GM18507 (cell line): ENCODE measurements around the gene CTXN1.
"Not testable (repeated sequence)": the region's sequence is repeated elsewhere in the genome, so short reads cannot be mapped to it uniquely, and the experiment has no call there.

Source experiments
- DNase-seq: peaks from one replicate; pipeline ENCODE4 v3.0.0; 2011; ENCODE audit warnings: low read depth; ENCODE audit not compliant: insufficient read length; ENCODE audit errors: extremely low spot score
- FAIRE-seq: peaks from 2 replicates; lab custom pipeline; 2011; peaks lifted over from hg19 to GRCh38; lab: Jason Lieb, UNC

Gene CTXN1

GRCh38 chr19:7904074-7905020 lies 21.6 kb downstream of the CTXN1 start:
- FAIRE-seq: no peak
- peak; percentile 47 for DNase-seq

DNA sequence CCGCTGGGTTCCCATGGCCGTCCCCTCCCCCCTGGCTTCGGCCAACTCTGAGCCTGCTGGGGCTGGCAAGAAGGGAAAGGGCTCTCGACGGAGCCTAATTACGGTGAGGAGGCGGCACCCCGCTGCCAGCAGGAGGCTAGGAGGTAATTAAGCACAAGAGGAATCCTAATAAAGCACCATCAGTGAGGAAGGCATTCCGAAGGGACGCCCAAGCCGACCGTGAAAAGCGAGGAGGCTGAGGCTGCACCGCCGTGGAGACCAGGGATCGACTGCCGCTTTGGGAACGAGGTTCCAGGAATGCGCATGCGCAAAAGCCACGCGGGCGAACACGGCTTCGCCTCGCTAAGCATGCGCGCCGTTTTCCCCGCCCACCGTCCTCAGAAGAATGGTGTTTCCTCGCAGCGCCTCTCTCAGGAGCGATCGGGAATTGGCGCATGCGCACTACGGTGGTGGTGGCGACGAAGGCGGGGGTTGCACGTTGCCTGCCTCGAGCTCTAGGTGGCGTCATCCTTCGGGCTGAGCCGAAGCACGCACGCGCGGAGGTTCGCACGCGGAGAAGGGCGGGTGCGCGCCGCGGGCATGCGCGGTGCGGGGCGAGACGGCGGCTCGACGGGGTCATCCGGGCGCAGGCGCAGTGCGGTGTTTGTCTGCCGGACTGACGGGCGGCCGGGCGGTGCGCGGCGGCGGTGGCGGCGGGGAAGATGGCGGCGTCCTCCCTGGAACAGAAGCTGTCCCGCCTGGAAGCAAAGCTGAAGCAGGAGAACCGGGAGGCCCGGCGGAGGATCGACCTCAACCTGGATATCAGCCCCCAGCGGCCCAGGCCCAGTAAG lies 22.5 kb downstream of the CTXN1 start, which contains the start of gene MAP2K7:
TSS of gene MAP2K7 (plus strand) at position 634 of the 830 bp plus-strand sequence. CDS start at position 702, 68 bp downstream.
- peak; percentile 100 for FAIRE-seq

DNA sequence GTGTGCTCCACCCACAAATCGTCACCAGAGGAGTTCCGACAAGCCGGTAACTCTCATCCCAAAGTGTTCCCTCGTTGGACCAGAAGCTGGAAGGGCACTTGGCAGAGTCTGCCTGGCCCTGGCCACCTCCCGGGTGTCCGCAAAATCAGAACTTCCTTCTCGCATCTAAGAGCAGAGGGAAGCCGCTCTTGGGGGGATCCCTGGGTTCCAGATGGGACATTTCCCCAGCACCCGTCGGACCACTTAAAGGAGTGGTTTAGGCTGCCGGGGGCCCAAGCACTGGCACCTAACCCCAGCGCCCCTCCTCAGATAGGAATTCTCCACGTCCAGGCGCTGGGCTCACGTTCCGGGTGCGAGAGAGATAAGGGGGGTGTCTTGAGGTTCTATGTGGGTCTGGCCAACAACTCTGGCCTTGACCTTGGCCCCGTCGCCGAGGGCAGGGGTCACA lies 23.1 kb downstream of the CTXN1 start:
- FAIRE-seq: no peak
- no peak for DNase-seq

More for the DNA sequence above, 22.5 kb downstream of the CTXN1 start, which contains the start of gene MAP2K7:
- DNase-seq: peak; percentile 99

DNA sequence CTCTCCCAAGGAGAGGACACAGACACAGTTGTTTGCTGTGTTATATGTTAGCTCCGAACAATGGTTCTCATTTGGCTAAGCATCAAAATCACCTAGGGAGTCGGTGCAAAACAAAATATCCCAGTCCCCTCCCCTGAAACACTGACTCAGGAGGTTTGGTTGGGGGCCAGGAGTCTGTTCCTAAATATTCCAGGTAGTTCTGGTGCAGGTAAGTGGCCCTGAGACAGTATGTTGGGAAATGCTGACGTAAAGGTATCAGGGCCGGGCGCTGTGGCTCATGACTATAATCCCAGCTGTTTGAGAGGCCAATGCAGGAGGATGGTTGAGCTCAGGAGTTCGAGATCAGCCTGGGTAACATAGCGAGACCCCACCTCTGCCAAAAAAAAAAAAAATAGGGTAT lies 24.6 kb downstream of the CTXN1 start:
- no peak for DNase-seq
- no peak for FAIRE-seq

DNA sequence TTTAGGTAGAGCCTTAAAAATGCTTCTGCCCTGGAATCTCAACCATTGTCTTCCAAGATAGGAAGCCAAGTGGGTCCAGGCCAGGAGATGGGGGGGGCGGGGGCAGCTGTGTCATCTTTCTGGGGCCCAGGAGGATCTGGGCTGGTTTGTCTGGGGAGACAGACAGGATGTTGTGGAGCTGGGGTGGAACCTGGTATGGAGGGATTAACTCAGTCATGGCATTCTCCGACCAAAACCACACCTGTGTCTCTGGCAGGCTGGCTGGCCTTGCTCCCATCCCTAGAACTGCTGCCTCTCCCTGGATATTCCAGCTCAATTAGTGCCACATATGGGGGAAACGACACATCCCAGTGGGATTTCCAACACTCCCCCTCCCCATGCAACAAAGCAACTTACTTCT lies 25.0 kb downstream of the CTXN1 start:
- FAIRE-seq (no peak), DNase-seq (no peak)

DNA sequence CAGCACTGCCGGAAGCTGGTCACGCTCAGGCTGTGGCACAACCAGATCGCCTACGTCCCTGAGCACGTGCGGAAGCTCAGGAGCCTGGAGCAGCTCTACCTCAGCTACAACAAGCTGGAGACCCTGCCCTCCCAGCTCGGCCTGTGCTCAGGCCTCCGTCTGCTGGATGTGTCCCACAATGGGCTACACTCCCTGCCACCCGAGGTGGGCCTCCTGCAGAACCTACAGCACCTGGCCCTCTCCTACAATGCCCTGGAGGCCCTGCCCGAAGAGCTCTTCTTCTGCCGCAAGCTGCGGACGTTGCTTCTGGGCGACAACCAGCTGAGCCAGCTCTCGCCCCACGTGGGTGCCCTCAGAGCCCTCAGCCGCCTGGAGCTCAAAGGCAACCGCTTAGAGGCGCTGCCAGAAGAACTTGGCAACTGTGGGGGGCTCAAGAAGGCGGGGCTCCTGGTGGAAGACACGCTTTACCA lies 25.5 kb downstream of the CTXN1 start:
- FAIRE-seq: no peak
- no peak for DNase-seq

GRCh38 chr19:7899751-7900378 lies 26.1 kb downstream of the CTXN1 start:
- FAIRE-seq: no peak
- no peak for DNase-seq

- DNase-seq: no peak
- no peak for FAIRE-seq
These were observed 27.0 kb downstream of the CTXN1 start for GRCh38 chr19:7898967-7899366.

- FAIRE-seq (no peak), DNase-seq (no peak)
These were observed 28.6 kb downstream of the CTXN1 start for GRCh38 chr19:7897292-7897691.

DNA sequence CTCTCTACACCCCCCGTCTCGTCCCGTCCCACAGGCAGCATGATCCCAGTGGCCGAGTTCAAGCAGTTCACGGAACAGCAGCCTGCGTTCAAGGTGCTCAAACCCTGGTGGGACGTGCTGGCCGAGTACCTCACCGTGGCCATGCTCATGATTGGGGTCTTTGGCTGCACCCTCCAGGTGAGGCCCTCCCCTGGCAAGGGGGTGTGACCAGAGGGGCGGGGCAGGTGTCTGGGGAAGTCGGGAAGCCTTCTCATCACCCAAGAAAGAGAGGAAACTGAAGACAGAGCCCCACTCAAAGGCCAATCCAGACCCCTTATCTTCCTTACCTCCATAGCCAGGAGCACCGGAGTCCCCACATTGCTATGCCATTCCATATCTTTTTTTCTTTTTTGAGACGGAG lies 30.4 kb downstream of the CTXN1 start:
- no peak for FAIRE-seq
- DNase-seq: no peak

DNA sequence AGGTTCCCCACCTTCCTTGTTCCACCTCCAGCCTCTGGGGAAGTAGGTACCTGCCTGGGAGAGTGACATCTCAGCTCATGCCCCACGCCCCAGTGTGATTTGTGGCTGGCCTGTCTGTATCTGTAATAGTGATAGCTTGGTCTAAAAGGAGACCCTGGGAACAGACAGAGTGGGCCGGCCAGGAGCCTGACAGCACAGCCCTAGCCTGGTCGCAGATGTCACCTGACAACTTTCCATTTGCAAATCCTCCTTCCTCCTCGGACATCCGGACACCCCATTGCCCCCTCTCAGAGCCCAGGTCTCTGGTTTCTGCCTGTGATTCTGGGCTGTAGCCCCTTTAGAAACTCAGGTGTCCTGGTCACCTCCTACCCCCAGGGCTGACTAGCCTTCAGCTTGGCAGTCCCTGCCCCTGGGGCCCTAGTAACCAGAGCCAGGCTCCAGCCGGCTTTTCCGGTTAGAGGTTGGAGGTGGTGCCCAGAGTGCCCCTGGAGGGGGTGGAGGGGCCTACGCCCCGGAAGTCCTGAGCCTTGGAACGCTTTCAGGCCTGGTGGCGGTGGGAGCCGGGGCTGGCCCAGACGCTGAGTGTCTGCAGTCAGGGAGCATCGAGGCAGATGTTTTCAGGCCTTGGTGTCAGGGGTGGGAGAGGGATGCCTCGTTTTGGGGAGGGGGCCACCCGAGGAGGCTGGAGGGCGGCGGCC lies 31.2 kb downstream of the CTXN1 start:
- DNase-seq (no peak), FAIRE-seq (no peak)

DNA sequence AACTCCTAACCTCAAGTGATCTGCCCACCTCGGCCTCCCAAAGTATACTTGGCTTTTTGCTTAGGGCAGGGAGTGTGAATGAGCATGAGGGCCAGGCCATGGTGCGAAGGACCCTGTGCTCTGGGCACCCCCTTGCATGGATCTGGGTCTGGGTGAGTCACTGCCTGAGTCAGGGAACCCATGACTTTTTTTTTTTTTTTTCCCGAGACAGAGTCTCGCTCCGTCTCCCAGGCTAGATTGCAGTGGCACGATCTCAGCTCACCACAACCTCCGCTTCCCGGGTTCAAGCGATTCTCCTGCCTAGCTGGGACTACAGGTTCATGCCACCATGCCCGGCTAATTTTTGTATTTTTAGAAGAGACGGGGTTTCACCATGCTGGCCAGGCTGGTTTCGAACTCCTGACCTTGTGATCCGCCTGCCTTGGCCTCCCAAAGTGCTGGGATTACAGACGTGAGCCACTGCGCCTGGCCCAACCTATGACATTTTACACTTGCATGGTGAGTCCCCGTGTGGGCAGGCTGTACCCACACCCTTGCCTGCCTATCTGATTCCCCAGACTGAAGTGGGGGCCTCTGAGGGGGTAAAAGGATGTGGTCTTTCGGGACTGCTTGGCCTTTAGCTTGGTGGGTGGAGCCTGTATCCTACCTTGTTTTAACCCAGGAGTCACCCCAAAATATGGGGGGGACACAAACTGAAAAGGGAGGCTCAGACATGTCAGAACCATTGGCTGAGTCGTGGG lies 32.4 kb downstream of the CTXN1 start:
- FAIRE-seq: not testable (repeated sequence)

GRCh38 chr19:7888826-7889217 lies 37.1 kb downstream of the CTXN1 start:
- no peak for FAIRE-seq
- DNase-seq: no peak

More for the DNA sequence above, 32.4 kb downstream of the CTXN1 start:
- DNase-seq: not testable (repeated sequence)

- FAIRE-seq: no peak
- no peak for DNase-seq
These were observed 37.6 kb downstream of the CTXN1 start, which contains the start of gene LRRC8E for GRCh38 chr19:7888145-7888825. Gene LRRC8E (plus strand): TSS chr19:7888510. CDS start chr19:7895604, 7,094 bp downstream.

GRCh38 chr19:7887408-7888144 lies 38.4 kb downstream of the CTXN1 start:
- FAIRE-seq (no peak), DNase-seq (no peak)

DNA sequence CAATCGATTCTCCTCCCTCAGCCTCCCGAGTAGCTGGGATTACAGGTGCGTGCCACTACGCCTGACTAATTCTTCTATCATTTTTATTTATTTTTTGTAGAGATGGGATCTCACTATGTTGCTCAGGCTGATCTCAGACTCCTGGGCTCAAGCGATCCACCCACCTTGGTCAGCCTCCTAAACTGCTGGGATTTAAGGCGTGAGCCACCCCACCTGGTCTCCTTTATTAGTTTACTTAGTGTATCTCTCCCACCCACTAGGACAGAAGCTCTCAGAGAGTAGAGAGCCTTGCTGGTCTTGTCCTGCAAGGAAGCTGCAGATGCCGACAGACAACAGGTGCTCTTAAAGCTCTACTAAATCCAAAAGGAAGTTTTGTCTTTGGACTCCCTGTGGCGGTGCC lies 40.1 kb downstream of the CTXN1 start:
- DNase-seq: no peak
- FAIRE-seq: no peak
